GM21381 (cell line): ENCODE measurements around the gene NAT8.
A peak's percentile ranks its signal among the peaks of the same experiment; 100 is the strongest.
"Not testable (repeated sequence)": the region's sequence is repeated elsewhere in the genome, so short reads cannot be mapped to it uniquely, and the experiment has no call there.

Source experiments
- ATAC-seq: cut with Tn5 transposase; IDR thresholded peaks from one replicate; pipeline ENCODE4 v1.9.1; 2021; ENCODE audit warnings: mild to moderate bottlenecking, moderate library complexity; ENCODE audit not compliant: unreplicated experiment

The NAT8 gene

GRCh38 chr2:73642338-73643018 lies at the start of gene NAT8:
Gene NAT8, minus strand, starts transcription at chr2:73642422. Its CDS starts 794 bp downstream, at chr2:73641628.
- no peak for ATAC-seq

GRCh38 chr2:73690372-73691088 lies 48.3 kb upstream of the NAT8 start:
- ATAC-seq: peak; percentile 72

- not testable (repeated sequence) for ATAC-seq
These were observed 46.3 kb upstream of the NAT8 start for GRCh38 chr2:73688494-73688893.

- no peak for ATAC-seq
These were observed 43.7 kb upstream of the NAT8 start for GRCh38 chr2:73685764-73686438.

- not testable (repeated sequence) for ATAC-seq
These were observed 42.7 kb upstream of the NAT8 start for GRCh38 chr2:73684905-73685304.

- not testable (repeated sequence) for ATAC-seq
These were observed 42.1 kb upstream of the NAT8 start for GRCh38 chr2:73684325-73684724.

GRCh38 chr2:73679951-73680571 lies 37.8 kb upstream of the NAT8 start:
- ATAC-seq: not testable (repeated sequence)

GRCh38 chr2:73679237-73679636 lies 37.0 kb upstream of the NAT8 start:
- not testable (repeated sequence) for ATAC-seq

GRCh38 chr2:73678008-73678407 lies 35.8 kb upstream of the NAT8 start:
- not testable (repeated sequence) for ATAC-seq

- ATAC-seq: not testable (repeated sequence)
These were observed 34.0 kb upstream of the NAT8 start for GRCh38 chr2:73676211-73676610.

- ATAC-seq: not testable (repeated sequence)
These were observed 32.5 kb upstream of the NAT8 start for GRCh38 chr2:73674696-73675157.

- ATAC-seq: not testable (repeated sequence)
These were observed 27.8 kb upstream of the NAT8 start for GRCh38 chr2:73669976-73670375.

GRCh38 chr2:73667239-73667638 lies 25.0 kb upstream of the NAT8 start:
- not testable (repeated sequence) for ATAC-seq

GRCh38 chr2:73654175-73654574 lies 12.0 kb upstream of the NAT8 start:
- ATAC-seq: no peak

- no peak for ATAC-seq
These were observed 10.1 kb upstream of the NAT8 start for GRCh38 chr2:73652348-73652747.

GRCh38 chr2:73651591-73652230 lies 9.5 kb upstream of the NAT8 start:
- ATAC-seq: no peak

GRCh38 chr2:73647690-73648089 lies 5.5 kb upstream of the NAT8 start:
- not testable (repeated sequence) for ATAC-seq

GRCh38 chr2:73641767-73642062 lies 507 bp downstream of the NAT8 start:
- ATAC-seq: no peak

- ATAC-seq: no peak
These were observed 1.1 kb downstream of the NAT8 start for GRCh38 chr2:73640946-73641766.

GRCh38 chr2:73640511-73640911 lies 1.7 kb downstream of the NAT8 start:
- ATAC-seq: no peak
